PC-9 (cell line): ENCODE measurements around the gene ZCCHC8. TPM values are rescaled to one million over a fixed set of nuclear protein-coding genes. Genes with fewer than 3 reads are reported as not detected.
"Not testable (repeated sequence)": the region's sequence is repeated elsewhere in the genome, so short reads cannot be mapped to it uniquely, and the experiment has no call there.

ENCODE experiments used
- BruUV-seq: library from RNA; stranded (reverse); fragments of 400-500 nt; replicated peaks from 2 replicates; lab custom pipeline; 2021; lab: Mats Ljungman, UMichigan
- CTCF ChIA-PET: fragments of 300-600 bp; sonication (Branson Sonifier 250); formaldehyde crosslinking; loops from one replicate; lab custom pipeline; 2022; ENCODE audit warnings: antibody characterized with exemption; lab: Charles Lee
- POLR2A ChIA-PET: fragments of 300-600 bp; sonication (Branson Sonifier 250); formaldehyde crosslinking; loops from one replicate; lab custom pipeline; 2022; ENCODE audit warnings: antibody characterized with exemption; ENCODE audit not compliant: unreplicated experiment; lab: Charles Lee
- DNase-seq, 2 experiments: peaks; one replicate each; pipeline versions ENCODE4 v3.0.0 to v3.0.0-alpha.2; 2015 to 2022; ENCODE audit warnings: mixed read lengths in 1 of 2
- H2AFZ ChIP-seq: fragments of 200-600 bp; sonication (generic); 2 replicates; pipeline ENCODE4 v1.8.1; 2017; ENCODE audit warnings: antibody characterized with exemption
- H3F3A ChIP-seq: fragments of 200-600 bp; sonication (generic); 2 replicates; pipeline ENCODE4 v1.8.1; 2017; ENCODE audit warnings: antibody characterized with exemption, mild to moderate bottlenecking, low read depth; ENCODE audit not compliant: insufficient read depth
- H3K27ac ChIP-seq: fragments of 200-600 bp; sonication (generic); 2 replicates; pipeline ENCODE4 v1.6.1; 2016; ENCODE audit warnings: mixed run types
- H3K27me3 ChIP-seq: fragments of 200-600 bp; sonication (generic); 2 replicates; pipeline ENCODE4 v1.6.1; 2016; ENCODE audit warnings: low read depth, mixed run types; ENCODE audit not compliant: insufficient read depth
- H3K36me3 ChIP-seq: fragments of 200-600 bp; sonication (generic); 2 replicates; pipeline ENCODE4 v1.6.1; 2016; ENCODE audit warnings: low read depth, mixed run types
- H3K4me1 ChIP-seq: fragments of 200-600 bp; sonication (generic); replicated peaks from 2 replicates; pipeline ENCODE4 v1.6.1; 2016; ENCODE audit warnings: mixed run types; ENCODE audit not compliant: insufficient read depth
- H3K4me2 ChIP-seq: fragments of 200-600 bp; sonication (generic); 2 replicates; pipeline ENCODE4 v1.6.1; 2017; ENCODE audit warnings: mixed run types
- H3K4me3 ChIP-seq: fragments of 200-600 bp; sonication (generic); 2 replicates; pipeline ENCODE4 v1.6.1; 2016; ENCODE audit warnings: mixed run types
- H3K79me2 ChIP-seq: fragments of 200-600 bp; sonication (generic); 2 replicates; pipeline ENCODE4 v1.6.1; 2017; ENCODE audit warnings: low read depth, mixed run types
- H3K9me2 ChIP-seq: fragments of 200-600 bp; sonication (generic); 2 replicates; pipeline ENCODE4 v1.8.1; 2017; ENCODE audit warnings: mild to moderate bottlenecking; ENCODE audit not compliant: insufficient read depth
- H3K9me3 ChIP-seq: fragments of 200-600 bp; sonication (generic); 2 replicates; pipeline ENCODE4 v1.8.1; 2016; ENCODE audit warnings: low read depth; ENCODE audit not compliant: insufficient read depth
- H4K20me1 ChIP-seq: fragments of 200-600 bp; sonication (generic); 2 replicates; pipeline ENCODE4 v1.8.1; 2017; ENCODE audit not compliant: insufficient read depth
- EZH2 ChIP-seq: fragments of 200-600 bp; sonication (generic); IDR thresholded peaks from 2 replicates; pipeline ENCODE4 v1.8.0; 2017; ENCODE audit warnings: antibody characterized with exemption, low read depth
- intact Hi-C: fragments of 100-400 bp; cut with micrococcal nuclease; formaldehyde crosslinking; loops from one replicate; pipeline ENCODE4 v1.10.0; 2022; ENCODE audit not compliant: unreplicated experiment
- total RNA-seq: library from RNA; stranded (reverse); gene quantifications from 2 replicates; pipeline ENCODE4 v1.2.3, GENCODE V29; 2021
- TF ChIP-seq, protein P1 (sequence below): fragments of 200-600 bp; sonication (generic); conservative IDR thresholded peaks from 2 replicates; pipeline ENCODE4 v1.6.1; 2017; ENCODE audit warnings: mixed run types, antibody characterized with exemption, mild to moderate bottlenecking, moderate library complexity

The ZCCHC8 gene
- total RNA-seq, 1 experiment from 2014 or later = 24.3 TPM

DNA sequence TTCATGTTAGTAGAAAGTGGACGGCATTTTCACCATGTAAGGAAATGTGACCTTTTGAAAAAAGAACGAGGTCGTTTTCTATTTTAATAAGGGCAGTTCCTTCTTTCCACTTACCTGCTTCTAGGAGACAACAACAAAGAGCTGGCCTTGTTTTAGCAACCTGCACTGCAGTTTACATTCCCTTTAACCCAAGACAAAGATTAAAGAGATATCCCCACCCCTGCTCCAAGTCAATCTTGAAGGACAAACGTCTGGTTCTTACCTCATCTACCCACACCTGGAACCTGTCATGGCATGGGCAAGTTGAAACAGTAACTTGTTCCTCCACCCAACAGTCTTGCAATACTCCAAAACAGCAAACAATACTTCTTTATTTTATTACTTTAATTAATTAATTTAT is 32.7 kb downstream of the ZCCHC8 start:
- no peaks in the 10 kb centered on the region for H3K9me3 ChIP-seq
- BruUV-seq = TSS peak; percentile 38
- H4K20me1 ChIP-seq = no peaks in the 10 kb centered on the region
- no peaks in the 10 kb centered on the region for H3K27me3 ChIP-seq
- H3K9me2 ChIP-seq = no peaks in the 10 kb centered on the region
- CTCF ChIA-PET = interaction anchor here (0.9 kb wide), 1 partner anchor 44 kb away, joined by 9 read pairs; no protein-coding TSS in a partner anchor
- peaks cover 72% of the 10 kb centered on the region for H3F3A ChIP-seq
- no peak overlapping the region for H3K4me2 ChIP-seq
- H3K27ac ChIP-seq = peak overlapping the region; percentile 99
- intact Hi-C loops = no loop called here
- no peaks in the 10 kb centered on the region for H3K36me3 ChIP-seq
- POLR2A ChIA-PET = no interaction called here
- H3K4me1 ChIP-seq = peaks cover 38% of the 10 kb centered on the region
- DNase-seq = peak; percentile 25 to 72
- TF ChIP-seq, protein P1, sequence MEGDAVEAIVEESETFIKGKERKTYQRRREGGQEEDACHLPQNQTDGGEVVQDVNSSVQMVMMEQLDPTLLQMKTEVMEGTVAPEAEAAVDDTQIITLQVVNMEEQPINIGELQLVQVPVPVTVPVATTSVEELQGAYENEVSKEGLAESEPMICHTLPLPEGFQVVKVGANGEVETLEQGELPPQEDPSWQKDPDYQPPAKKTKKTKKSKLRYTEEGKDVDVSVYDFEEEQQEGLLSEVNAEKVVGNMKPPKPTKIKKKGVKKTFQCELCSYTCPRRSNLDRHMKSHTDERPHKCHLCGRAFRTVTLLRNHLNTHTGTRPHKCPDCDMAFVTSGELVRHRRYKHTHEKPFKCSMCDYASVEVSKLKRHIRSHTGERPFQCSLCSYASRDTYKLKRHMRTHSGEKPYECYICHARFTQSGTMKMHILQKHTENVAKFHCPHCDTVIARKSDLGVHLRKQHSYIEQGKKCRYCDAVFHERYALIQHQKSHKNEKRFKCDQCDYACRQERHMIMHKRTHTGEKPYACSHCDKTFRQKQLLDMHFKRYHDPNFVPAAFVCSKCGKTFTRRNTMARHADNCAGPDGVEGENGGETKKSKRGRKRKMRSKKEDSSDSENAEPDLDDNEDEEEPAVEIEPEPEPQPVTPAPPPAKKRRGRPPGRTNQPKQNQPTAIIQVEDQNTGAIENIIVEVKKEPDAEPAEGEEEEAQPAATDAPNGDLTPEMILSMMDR = no peak
- TF ChIP-seq EZH2 = no peak
- no peaks in the 10 kb centered on the region for H3K79me2 ChIP-seq
- H2AFZ ChIP-seq = no peak overlapping the region
- no peak overlapping the region for H3K4me3 ChIP-seq

DNA sequence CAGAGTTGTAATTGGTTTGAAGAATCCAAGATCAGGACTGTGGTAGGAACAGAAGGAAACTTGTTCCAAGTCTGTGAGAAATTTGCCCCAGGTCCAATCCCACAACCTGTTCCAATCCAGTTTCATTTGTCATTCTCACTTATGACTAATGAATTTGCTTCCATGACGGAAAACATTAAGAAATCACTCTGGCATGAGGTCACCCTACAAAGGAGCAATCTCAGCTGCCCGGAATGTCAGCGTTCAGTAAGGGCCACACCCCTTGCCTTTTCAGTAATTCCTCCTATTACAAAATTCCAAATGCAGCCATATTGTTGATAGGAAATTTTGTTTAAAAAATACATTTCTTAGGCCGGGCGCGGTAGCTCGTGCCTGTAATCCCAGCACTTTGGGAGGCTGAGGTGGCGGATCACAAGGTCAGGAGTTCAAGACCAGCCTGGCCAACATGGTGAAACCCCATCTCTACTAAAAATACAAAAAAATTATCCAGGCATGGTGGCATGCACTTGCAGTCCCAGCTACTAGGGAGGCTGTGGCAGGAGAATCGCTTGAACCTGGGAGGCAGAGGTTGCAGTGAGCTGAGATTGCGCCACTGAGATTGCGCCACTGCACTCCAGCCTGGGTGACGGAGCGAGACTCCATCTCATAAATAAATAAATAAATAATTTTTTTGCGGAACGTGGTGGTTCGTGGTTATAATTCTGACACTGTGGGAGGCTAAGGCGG is 36.3 kb downstream of the ZCCHC8 start:
- Histone ChIP-seq H3K27ac (peak overlapping the region; percentile 99), H3F3A (peaks cover 49% of the 10 kb centered on the region), H3K4me2 (peak overlapping the region; percentile 57), H3K4me1 (peaks cover 40% of the 10 kb centered on the region), H2AFZ (peak overlapping the region; percentile 53)
- DNase-seq = peak; percentile 79 to 97
- H3K79me2 ChIP-seq, H3K4me3 ChIP-seq, H3K9me3 ChIP-seq, H3K9me2 ChIP-seq, H3K27me3 ChIP-seq, H4K20me1 ChIP-seq, H3K36me3 ChIP-seq: not testable (repeated sequence)
- intact Hi-C loops = loop anchor here (1.0 kb wide), 3 partner anchors 15 to 64 kb away; no protein-coding TSS in a partner anchor
- POLR2A ChIA-PET = interaction anchor here (0.7 to 0.8 kb wide), 2 partner anchors 65 to 81 kb away, joined by 3 to 4 read pairs; no protein-coding TSS in a partner anchor
- TSS peak; percentile 80 for BruUV-seq
- CTCF ChIA-PET = interaction anchor here (1.0 kb wide), 1 partner anchor 65 kb away, joined by 3 read pairs; no protein-coding TSS in a partner anchor

DNA sequence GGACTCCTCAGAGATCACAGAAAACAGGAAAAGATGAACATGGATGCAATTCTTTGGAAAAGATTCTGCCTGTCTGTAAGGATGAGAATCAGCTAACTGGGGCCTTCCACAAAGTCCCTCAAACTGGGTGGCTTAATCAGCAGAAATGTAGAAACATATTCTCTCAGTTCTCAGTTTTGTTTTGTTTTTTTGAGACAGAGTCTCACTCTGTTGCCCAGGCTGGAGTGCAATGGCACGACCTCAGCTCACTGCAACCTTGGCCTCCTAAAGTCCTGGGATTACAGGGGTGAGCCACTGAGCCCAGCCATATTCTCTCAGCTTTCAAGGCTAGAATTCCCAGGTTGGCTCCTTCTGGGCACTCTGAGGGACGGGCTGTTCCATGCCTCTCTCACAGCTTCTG is 40.1 kb downstream of the ZCCHC8 start:
- no peak overlapping the region for H3K27ac ChIP-seq
- no peak overlapping the region for H3K4me3 ChIP-seq
- intact Hi-C loops = no loop called here
- no peak overlapping the region for H2AFZ ChIP-seq
- ChIA-PET CTCF (no interaction called here), POLR2A (no interaction called here)
- no peaks in the 10 kb centered on the region for H3K27me3 ChIP-seq
- H3K9me3 ChIP-seq = no peaks in the 10 kb centered on the region
- H3K9me2 ChIP-seq = no peaks in the 10 kb centered on the region
- peaks cover 27% of the 10 kb centered on the region for H3F3A ChIP-seq
- H4K20me1 ChIP-seq = no peaks in the 10 kb centered on the region
- no TSS peak for BruUV-seq
- no peak overlapping the region for H3K4me2 ChIP-seq
- TF ChIP-seq, protein P1 = no peak
- no peak for TF ChIP-seq EZH2
- peaks cover 22% of the 10 kb centered on the region for H3K4me1 ChIP-seq
- H3K79me2 ChIP-seq = no peaks in the 10 kb centered on the region
- no peaks in the 10 kb centered on the region for H3K36me3 ChIP-seq
- no peak for DNase-seq
